ENCODE results near the gene DCLK2.

Gene DCLK2

GRCh38 chr4:150250293-150250997 lies 172.2 kb downstream of the DCLK2 start:
- no peak for DNase-seq

- DNase-seq: no peak
These were observed 172.9 kb downstream of the DCLK2 start for GRCh38 chr4:150250998-150251651.

- DNase-seq: no peak
These were observed 173.5 kb downstream of the DCLK2 start for GRCh38 chr4:150251752-150252190.

GRCh38 chr4:150252306-150252705 lies 174.1 kb downstream of the DCLK2 start:
- no peak for DNase-seq

- DNase-seq: no peak
These were observed 174.5 kb downstream of the DCLK2 start for GRCh38 chr4:150252741-150253140.

GRCh38 chr4:150253416-150253815 lies 175.2 kb downstream of the DCLK2 start:
- no peak for DNase-seq

- DNase-seq: no peak
These were observed 175.9 kb downstream of the DCLK2 start for GRCh38 chr4:150253965-150254630.

- no peak for DNase-seq
These were observed 177.5 kb downstream of the DCLK2 start for GRCh38 chr4:150255610-150256224.

- DNase-seq: no peak
These were observed 178.0 kb downstream of the DCLK2 start for GRCh38 chr4:150256225-150256620.

GRCh38 chr4:150256841-150257730 lies 178.8 kb downstream of the DCLK2 start:
- DNase-seq: no peak

- DNase-seq: no peak
These were observed 180.3 kb downstream of the DCLK2 start for GRCh38 chr4:150258569-150258968.

- no peak for DNase-seq
These were observed 181.8 kb downstream of the DCLK2 start for GRCh38 chr4:150259861-150260567.

GRCh38 chr4:150261571-150261970 lies 183.3 kb downstream of the DCLK2 start:
- DNase-seq: no peak

- DNase-seq: no peak
These were observed 184.4 kb downstream of the DCLK2 start for GRCh38 chr4:150262611-150263010.

GRCh38 chr4:150264595-150265161 lies 186.4 kb downstream of the DCLK2 start:
- DNase-seq: no peak

- no peak for DNase-seq
These were observed 187.6 kb downstream of the DCLK2 start for GRCh38 chr4:150265806-150266205.

GRCh38 chr4:150268444-150268843 lies 190.2 kb downstream of the DCLK2 start:
- DNase-seq: no peak

GRCh38 chr4:150278206-150278605 lies 200.0 kb downstream of the DCLK2 start:
- DNase-seq: no peak

- DNase-seq: no peak
These were observed 202.0 kb downstream of the DCLK2 start for GRCh38 chr4:150280081-150280895.

- no peak for DNase-seq
These were observed 202.7 kb downstream of the DCLK2 start for GRCh38 chr4:150280975-150281374.

- DNase-seq: no peak
These were observed 205.4 kb downstream of the DCLK2 start for GRCh38 chr4:150283689-150284088.

Data from DMS79 treated with DMSO at 0.1 percent for 48 hours (cell line).